ENCODE data around the gene NCLN.
"Not testable (repeated sequence)": the region's sequence is repeated elsewhere in the genome, so short reads cannot be mapped to it uniquely, and the experiment has no call there.

The NCLN gene

GRCh38 chr19:3202346-3202745 is 16.6 kb downstream of the NCLN start:
- no peak for DNase-seq

GRCh38 chr19:3202895-3203294 is 17.2 kb downstream of the NCLN start:
- DNase-seq = not testable (repeated sequence)

GRCh38 chr19:3203805-3204645 is 18.3 kb downstream of the NCLN start:
- DNase-seq = no peak

- no peak for DNase-seq
These were observed 19.0 kb downstream of the NCLN start for GRCh38 chr19:3204646-3205275.

DNA sequence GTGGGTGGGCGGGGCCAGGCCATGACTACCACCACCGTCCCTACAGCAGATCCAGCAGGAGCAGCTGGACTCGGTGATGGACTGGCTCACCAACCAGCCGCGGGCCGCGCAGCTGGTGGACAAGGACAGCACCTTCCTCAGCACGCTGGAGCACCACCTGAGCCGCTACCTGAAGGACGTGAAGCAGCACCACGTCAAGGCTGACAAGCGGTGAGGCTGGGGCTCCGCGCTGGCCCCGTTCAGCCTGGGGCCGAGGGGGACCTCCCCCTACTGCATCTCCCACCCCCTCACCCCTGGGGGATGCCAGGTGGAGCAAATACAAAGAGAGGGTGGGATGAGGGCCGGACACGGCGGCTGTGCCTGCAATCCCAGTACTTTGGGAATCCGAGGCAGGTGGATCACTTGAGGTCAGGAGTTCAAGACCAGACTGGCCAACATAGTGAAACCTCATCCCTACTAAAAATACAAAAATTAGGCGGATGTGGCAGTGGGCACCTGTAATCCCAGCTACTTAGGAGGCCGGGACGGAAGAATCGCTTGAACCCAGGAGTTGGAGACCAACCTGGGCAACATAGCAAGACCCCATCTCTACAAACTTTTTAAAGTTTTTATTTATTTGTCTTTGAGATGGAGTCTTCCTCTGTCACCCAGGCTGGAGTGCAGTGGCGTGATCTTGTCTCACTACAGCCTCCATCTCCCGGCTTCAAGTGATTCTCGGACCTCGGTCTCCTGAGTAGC is 20.7 kb downstream of the NCLN start:
- no peak for DNase-seq

DNA sequence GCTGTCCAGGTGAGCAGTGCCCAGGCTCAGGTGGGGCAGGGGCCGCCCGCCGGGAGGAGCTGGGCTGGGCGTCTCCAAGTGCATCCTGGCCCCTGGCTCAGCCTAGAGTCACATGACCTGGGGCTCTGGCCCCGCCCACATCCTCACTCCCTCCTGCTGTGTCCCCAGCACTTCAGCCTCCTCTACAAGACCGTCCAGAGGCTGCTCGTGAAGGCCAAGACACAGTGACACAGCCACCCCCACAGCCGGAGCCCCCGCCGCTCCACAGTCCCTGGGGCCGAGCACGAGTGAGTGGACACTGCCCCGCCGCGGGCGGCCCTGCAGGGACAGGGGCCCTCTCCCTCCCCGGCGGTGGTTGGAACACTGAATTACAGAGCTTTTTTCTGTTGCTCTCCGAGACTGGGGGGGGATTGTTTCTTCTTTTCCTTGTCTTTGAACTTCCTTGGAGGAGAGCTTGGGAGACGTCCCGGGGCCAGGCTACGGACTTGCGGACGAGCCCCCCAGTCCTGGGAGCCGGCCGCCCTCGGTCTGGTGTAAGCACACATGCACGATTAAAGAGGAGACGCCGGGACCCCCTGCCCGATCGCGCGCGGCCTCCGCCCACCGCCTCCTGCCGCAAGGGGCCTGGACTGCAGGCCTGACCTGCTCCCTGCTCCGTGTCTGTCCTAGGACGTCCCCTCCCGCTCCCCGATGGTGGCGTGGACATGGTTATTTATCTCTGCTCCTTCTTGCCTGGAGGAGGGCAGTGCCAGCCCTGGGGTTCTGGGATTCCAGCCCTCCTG is 21.9 kb downstream of the NCLN start:
- DNase-seq = no peak

GRCh38 chr19:3208317-3209207 is 22.8 kb downstream of the NCLN start:
- DNase-seq = no peak

DNA sequence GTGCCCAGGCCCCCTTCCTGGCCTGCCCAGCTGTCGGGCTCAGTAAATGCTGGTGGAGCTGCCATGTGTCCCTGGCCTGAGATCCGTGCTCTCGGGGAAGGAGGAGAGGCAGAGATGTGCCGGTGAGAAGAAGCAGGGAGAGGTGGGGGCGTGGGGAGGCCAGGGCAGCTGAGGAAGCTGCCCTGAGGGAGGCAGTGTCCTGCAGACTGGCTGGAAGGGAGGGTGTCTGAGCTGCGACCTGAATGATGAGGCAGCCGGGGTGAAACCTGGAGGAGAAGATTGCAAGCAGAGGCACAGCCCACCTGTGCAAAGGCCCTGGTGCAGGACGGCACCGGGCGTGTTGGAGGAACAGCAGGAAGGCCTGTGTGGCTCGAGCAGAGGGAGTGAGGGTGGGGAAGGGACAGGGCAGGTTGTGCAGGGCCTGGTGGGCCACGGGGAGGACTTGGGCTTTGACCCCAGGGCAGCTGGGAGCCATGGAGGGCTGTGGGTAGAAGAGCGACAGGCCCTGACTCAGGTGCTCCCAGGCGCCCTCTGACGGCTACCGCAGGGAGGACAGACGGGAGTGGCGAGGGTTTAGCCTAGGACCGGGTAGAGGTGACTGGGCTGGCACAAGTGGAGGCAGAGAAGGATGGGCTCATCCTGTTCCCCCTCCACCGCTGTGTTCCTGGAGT is 24.8 kb downstream of the NCLN start:
- no peak for DNase-seq

DNA sequence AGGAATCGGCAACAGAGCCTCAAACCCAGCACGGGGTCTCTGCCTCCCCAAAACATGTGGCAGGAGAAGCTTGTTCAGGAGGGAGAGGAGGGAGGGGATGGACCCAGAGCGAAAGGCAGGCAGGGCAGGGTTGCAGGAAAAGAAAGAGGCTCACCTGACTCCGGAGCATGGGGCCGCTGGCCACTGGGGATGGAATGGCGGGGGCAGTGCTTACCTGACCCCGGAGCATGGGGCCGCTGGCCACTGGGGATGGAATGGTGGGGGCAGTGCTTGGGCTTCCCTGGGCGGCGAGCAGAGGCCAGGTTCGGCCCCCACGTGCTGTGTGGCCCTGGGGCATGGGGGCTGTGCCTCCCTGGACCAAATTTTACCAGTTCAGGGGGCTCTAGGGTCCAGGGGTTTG is 25.5 kb downstream of the NCLN start:
- DNase-seq = no peak

GRCh38 chr19:3213159-3213558 is 27.4 kb downstream of the NCLN start:
- no peak for DNase-seq

DNA sequence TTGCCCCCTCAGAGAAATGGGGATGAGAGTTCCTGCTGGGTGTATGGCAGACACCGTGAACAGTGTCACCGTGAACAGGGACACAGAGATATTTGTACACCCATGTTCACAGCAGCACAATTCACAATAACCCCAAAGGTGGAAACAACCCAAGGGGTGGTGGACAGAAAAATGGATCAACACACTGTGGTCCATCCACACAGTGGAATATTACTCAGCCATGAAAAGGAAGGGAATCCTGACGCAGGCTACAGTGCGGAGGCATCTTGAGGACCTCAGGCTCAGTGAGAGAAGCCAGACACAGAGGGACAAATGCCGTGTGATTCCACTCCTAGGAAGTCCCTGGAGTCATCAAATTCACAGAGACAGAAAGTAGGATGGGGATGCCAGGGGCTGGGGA is 31.1 kb downstream of the NCLN start:
- DNase-seq = no peak

DNA sequence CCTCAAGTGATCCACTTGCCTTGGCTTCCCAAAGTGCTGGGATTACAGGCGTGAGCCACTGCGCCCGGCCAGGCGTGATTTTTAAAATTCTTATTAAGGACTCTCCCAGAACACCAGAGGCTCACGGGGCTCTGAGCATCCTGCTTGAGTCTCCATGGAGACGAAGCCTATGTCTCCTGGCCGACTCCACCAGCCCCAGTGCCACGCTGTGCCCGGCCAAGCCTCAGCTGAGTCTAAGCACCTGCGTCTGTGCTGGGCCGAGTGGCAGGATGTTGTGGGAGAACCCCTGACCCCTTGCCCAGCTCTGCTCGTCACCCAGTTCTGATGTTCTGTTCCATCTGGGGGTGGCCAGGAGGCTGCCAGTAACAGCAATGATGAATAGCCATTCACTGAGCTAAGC is 34.8 kb downstream of the NCLN start:
- no peak for DNase-seq

- not testable (repeated sequence) for DNase-seq
These were observed 35.8 kb downstream of the NCLN start for GRCh38 chr19:3221576-3221975.

- no peak for DNase-seq
These were observed 37.0 kb downstream of the NCLN start for GRCh38 chr19:3222709-3223108.

- no peak for DNase-seq
These were observed 38.8 kb downstream of the NCLN start, which contains the start of gene CELF5 for GRCh38 chr19:3224346-3225168. Gene CELF5, plus strand, starts transcription at chr19:3224661. Its CDS starts 79 bp downstream, at chr19:3224740.

DNA sequence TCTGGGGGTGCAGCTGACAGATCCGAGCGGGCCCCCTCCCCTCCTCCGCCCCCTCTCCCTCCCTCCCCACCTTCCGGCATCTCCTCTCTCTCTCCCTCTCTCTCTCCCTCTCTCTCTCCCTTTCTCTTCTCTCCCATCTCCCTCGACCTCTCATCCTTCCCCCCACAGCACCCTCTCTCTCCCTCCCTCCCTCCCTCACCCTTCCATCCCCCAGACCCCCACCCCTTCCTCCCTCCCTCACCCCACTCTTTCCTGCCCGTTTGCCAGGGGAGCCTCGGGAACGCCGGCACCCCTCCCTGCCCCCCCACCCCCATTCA is 39.4 kb downstream of the NCLN start:
- no peak for DNase-seq

GRCh38 chr19:3225677-3226093 is 40.0 kb downstream of the NCLN start:
- DNase-seq = no peak

- DNase-seq = no peak
These were observed 41.4 kb downstream of the NCLN start for GRCh38 chr19:3227054-3227626.

DNA sequence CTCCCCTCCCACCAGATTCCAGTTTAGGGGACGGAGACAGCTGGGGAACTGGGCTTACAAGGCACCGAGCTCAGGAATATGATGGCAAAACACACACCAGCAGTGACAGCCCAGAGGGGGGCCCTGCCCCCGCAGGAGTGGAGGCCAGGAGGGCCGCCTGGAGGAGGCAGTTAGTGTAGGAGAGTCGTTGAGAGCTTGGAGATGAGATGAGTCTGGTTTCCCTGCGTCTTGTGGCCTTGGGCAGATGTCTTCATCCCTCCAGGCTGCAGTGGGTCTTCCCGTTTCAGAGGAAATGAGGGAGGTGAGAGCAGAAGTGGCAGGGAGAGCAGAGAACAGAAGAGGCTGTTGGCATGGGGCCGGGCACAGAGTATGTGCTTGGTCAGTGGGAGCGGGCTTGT is 43.6 kb downstream of the NCLN start:
- no peak for DNase-seq

DNA sequence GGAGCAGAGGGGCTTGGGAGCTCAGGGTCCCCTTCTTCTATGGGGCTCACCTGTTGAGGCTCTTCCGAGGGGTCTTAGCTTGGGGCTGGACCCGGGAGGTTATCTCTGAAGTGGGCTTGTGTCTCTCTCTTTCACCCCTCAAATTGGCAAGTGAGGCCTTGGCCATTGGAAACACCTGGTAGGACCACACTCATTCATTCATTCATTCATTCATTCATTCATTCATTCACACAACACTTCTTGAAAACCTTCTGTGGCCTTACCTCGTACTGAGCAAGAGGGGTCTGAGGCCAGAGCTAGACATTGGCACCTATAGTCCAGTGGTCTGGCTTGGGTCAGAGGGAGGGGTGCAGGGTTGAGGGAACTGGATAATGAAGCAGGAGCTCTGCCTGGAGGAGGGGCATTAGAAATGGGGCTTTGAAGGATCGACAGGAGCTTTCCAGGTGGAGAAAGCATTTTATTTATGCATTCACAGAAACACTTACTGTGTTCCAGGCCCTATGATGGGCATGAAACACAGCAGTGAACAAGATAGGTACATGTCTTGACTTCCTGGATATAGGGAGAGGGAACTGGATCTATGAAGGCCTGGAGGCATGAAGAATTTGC is 44.3 kb downstream of the NCLN start:
- no peak for DNase-seq

Data from NCI-H748 treated with DMSO at 0.1 percent for 48 hours (cell line).